BE2C (cell line): Measurements from ENCODE around the gene AGO4.

Experiments
- DNase-seq: peaks from one replicate; pipeline ENCODE4 v3.0.0-alpha.2; 2020
- H3K27me3 ChIP-seq: fragments of 250-450 bp; sonication (Bioruptor Pico); 2 replicates; pipeline ENCODE4 v1.5.1; 2020; ENCODE audit warnings: mild to moderate bottlenecking
- H3K36me3 ChIP-seq: fragments of 250-450 bp; sonication (Bioruptor Pico); 2 replicates; pipeline ENCODE4 v1.5.1; 2020; ENCODE audit warnings: mild to moderate bottlenecking
- H3K4me1 ChIP-seq: fragments of 250-450 bp; sonication (Bioruptor Pico); 2 replicates; pipeline ENCODE4 v1.5.1; 2020
- H3K4me3 ChIP-seq: 2 replicates; pipeline ENCODE4 v1.5.1; 2011; ENCODE audit warnings: low read depth, low read length
- H3K9me3 ChIP-seq: fragments of 250-450 bp; sonication (Bioruptor Pico); 2 replicates; pipeline ENCODE4 v1.5.1; 2020
- CTCF ChIP-seq: IDR thresholded peaks from 2 replicates; pipeline ENCODE4 v1.5.1; 2012; ENCODE audit warnings: mild to moderate bottlenecking, low read depth, low read length

The AGO4 gene

GRCh38 chr1:35881850-35882273, 74.0 kb downstream of the AGO4 start:
- H3K36me3 ChIP-seq = no peaks in the 10 kb centered on the region
- H3K27me3 ChIP-seq = no peaks in the 10 kb centered on the region
- TF ChIP-seq CTCF = no peak
- no peak overlapping the region for H3K4me3 ChIP-seq
- 0 out of 2 replicates have a peak, but pooled peaks cover 2% of the 10 kb centered on the region for H3K4me1 ChIP-seq
- DNase-seq = no peak
- H3K9me3 ChIP-seq = no peaks in the 10 kb centered on the region

- no peak for DNase-seq
- no peaks in the 10 kb centered on the region for H3K9me3 ChIP-seq
- no peak overlapping the region for H3K4me3 ChIP-seq
- no peak for TF ChIP-seq CTCF
- no peaks in the 10 kb centered on the region for H3K27me3 ChIP-seq
- H3K36me3 ChIP-seq = no peaks in the 10 kb centered on the region
- H3K4me1 ChIP-seq = 0 out of 2 replicates have a peak, but pooled peaks cover 2% of the 10 kb centered on the region
Measured at GRCh38 chr1:35882586-35882944, 74.7 kb downstream of the AGO4 start.

- Histone ChIP-seq H3K9me3 (no peaks in the 10 kb centered on the region), H3K36me3 (no peaks in the 10 kb centered on the region), H3K4me3 (peak within 1 kb of the TSS; percentile 93), H3K27me3 (no peaks in the 10 kb centered on the region), H3K4me1 (0 out of 2 replicates have a peak, but pooled peaks cover 2% of the 10 kb centered on the region)
- peak; percentile 63 for TF ChIP-seq CTCF
- DNase-seq = peak; percentile 90
Measured at GRCh38 chr1:35882945-35883634, 75.3 kb downstream of the AGO4 start, which contains the start of gene AGO1. AGO1 (plus strand) TSS chr1:35883209; CDS start chr1:35883422, 213 bp downstream.

DNA sequence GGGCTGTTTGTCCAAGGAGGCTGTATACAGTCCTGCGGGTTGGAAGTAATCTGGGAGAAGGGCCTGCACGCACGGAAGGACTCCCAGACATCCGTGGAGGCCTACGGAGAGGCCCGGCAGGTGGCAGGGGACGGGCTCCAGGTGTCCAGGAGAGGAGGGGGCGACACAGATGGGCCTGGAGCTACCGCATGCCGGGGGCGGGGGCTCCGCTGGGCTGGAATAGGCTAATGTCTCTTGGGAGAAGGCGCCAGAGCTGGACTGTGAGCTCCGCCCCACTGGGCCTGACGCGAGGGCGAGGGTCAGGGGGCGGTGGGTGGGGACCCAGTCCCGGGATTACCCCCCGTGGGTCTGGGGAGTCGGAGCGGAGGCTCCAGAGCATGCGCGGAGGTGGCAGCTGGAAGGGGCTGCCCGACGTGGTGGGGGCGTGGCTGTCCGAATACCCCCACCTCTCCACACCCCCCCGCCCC, 75.9 kb downstream of the AGO4 start:
- 0 out of 2 replicates have a peak, but pooled peaks cover 2% of the 10 kb centered on the region for H3K4me1 ChIP-seq
- no peak for TF ChIP-seq CTCF
- peak; percentile 43 for DNase-seq
- no peaks in the 10 kb centered on the region for H3K9me3 ChIP-seq
- H3K4me3 ChIP-seq = peak overlapping the region; percentile 93
- no peaks in the 10 kb centered on the region for H3K27me3 ChIP-seq
- H3K36me3 ChIP-seq = no peaks in the 10 kb centered on the region

DNA sequence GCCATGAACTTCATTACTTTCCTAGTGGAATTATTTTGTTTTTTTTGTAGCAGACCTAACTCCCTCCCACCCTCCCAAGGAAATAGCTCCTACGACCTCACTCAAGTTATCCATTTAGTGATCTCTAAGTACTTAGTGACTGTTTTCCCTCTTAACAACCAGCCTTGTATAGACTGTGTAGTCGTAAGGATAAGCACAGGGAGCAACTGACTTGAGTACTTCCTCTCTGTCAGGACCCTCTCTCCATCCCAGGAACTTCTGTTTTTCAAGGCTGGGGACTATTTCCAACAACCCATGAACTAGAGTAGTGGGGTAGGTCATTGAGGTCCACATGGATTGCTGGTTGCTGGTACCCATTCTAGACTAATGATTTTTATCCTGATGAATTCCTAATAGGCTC, 77.1 kb downstream of the AGO4 start:
- Histone ChIP-seq H3K9me3 (no peaks in the 10 kb centered on the region), H3K36me3 (no peaks in the 10 kb centered on the region), H3K4me1 (0 out of 2 replicates have a peak, but pooled peaks cover 2% of the 10 kb centered on the region), H3K4me3 (no peak overlapping the region), H3K27me3 (no peaks in the 10 kb centered on the region)
- no peak for TF ChIP-seq CTCF
- no peak for DNase-seq

DNA sequence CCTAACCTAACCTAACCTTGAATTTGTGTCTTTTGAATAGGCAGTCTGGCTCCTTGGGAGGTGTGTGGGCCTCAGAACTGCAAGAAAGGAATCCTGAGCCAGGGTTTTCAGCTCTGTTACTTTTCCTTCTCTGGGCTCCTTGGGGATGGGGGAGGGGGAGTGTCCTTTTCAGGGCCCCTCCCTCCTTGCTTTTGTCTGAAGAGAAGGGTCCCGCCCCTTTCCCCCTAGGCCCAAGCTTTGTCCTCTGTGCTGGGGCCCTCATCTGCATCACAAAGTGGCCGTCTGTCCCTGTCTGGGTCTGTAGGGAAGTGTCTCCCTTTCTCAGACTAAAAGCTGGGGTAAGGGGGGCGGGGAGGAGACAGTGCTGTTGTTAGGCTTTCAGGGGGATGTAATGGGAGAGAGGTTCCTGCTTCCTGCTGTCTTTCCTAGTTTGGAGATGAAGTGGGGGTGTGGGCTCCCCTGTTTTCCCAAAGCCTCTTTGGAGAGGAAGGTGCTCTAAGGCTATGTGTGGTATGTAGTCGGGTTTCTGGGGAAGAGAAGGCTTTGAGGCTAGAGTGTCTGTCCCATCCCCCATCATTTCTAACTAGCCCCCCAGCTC, 78.2 kb downstream of the AGO4 start:
- Histone ChIP-seq H3K27me3 (no peaks in the 10 kb centered on the region), H3K4me3 (no peak overlapping the region), H3K4me1 (0 out of 2 replicates have a peak, but pooled peaks cover 2% of the 10 kb centered on the region), H3K9me3 (no peaks in the 10 kb centered on the region), H3K36me3 (no peaks in the 10 kb centered on the region)
- no peak for DNase-seq
- TF ChIP-seq CTCF = no peak
